ENCODE measurements around the gene BICRA. TPM values are rescaled to one million over a fixed set of nuclear protein-coding genes. Genes with fewer than 3 reads are reported as not detected.
A peak's percentile ranks its signal among the peaks of the same experiment; 100 is the strongest.

The BICRA gene
- total and polyA plus RNA-seq, 3 experiments from 2014 or later = 1.6 to 13.9 (median 11.5) TPM

- Mint-ChIP-seq H3K27ac (peak overlapping the region in 1 of 8 donors; percentile 78), H3K4me3 (peak overlapping the region in 1 of 7 donors; percentile 25), H3K36me3 (peaks cover 0 to 46% (median 7%) of the 10 kb centered on the region in 3 donors), H3K9me3 (no peaks in the 10 kb centered on the region), H3K4me1 (peaks cover 45 to 72% (median 58%) of the 10 kb centered on the region in 3 donors), H3K27me3 (no peaks in the 10 kb centered on the region)
- H3K4me1 ChIP-seq (ENCODE audit: insufficient read depth, low read length) = peaks cover 18% of the 10 kb centered on the region
- no peaks in the 10 kb centered on the region for H3K36me3 ChIP-seq (ENCODE audit: insufficient read depth, low read length)
- CTCF ChIA-PET = no interaction called here
- H3K27me3 ChIP-seq (ENCODE audit: insufficient read depth, low read length, poor library complexity, severe bottlenecking) = no peaks in the 10 kb centered on the region
- no peaks in the 10 kb centered on the region for H3K9me3 ChIP-seq (ENCODE audit: low read length)
- POLR2A ChIA-PET = no interaction called here
- DNase-seq = no peak
- H3K27ac ChIP-seq (ENCODE audit: low read depth, low read length) = no peak overlapping the region
- no peak overlapping the region for H3K4me3 ChIP-seq (ENCODE audit: low read length)
Measured at GRCh38 chr19:47615714-47616113, 6.8 kb downstream of the BICRA start.

GRCh38 chr19:47618771-47619170 lies 9.8 kb downstream of the BICRA start:
- no peak overlapping the region for H3K27ac ChIP-seq (ENCODE audit: low read depth, low read length)

GRCh38 chr19:47619763-47620162 lies 10.8 kb downstream of the BICRA start:
- no peaks in the 10 kb centered on the region for H3K4me1 ChIP-seq (ENCODE audit: insufficient read depth, low read length)
- no peaks in the 10 kb centered on the region for H3K27me3 Mint-ChIP-seq
- CTCF ChIA-PET = no interaction called here

More at GRCh38 chr19:47618771-47619170, 9.8 kb downstream of the BICRA start:
- H3K27ac Mint-ChIP-seq = no peak overlapping the region
- no peaks in the 10 kb centered on the region for H3K27me3 Mint-ChIP-seq
- peaks cover 0 to 44% (median 3%) of the 10 kb centered on the region in 3 donors for H3K36me3 Mint-ChIP-seq
- Histone ChIP-seq H3K9me3 (ENCODE audit: low read length) (no peaks in the 10 kb centered on the region), H3K27me3 (ENCODE audit: insufficient read depth, low read length, poor library complexity, severe bottlenecking) (no peaks in the 10 kb centered on the region), H3K4me3 (ENCODE audit: low read length) (no peak overlapping the region), H3K36me3 (ENCODE audit: insufficient read depth, low read length) (no peaks in the 10 kb centered on the region), H3K4me1 (ENCODE audit: insufficient read depth, low read length) (no peaks in the 10 kb centered on the region)
- peaks cover 33 to 59% (median 42%) of the 10 kb centered on the region in 3 donors for H3K4me1 Mint-ChIP-seq
- ChIA-PET CTCF (no interaction called here), POLR2A (no interaction called here)
- no peaks in the 10 kb centered on the region for H3K9me3 Mint-ChIP-seq
- DNase-seq = no peak
- no peak overlapping the region for H3K4me3 Mint-ChIP-seq

GRCh38 chr19:47623151-47623920 lies 14.4 kb downstream of the BICRA start:
- no peaks in the 10 kb centered on the region for H3K36me3 ChIP-seq (ENCODE audit: insufficient read depth, low read length)
- H3K27ac ChIP-seq (ENCODE audit: low read depth, low read length) = no peak overlapping the region
- ChIA-PET POLR2A (interaction anchor here (0.7 kb wide), 1 partner anchor 65 kb away, joined by 6 read pairs; no protein-coding TSS in a partner anchor), CTCF (interaction anchor here (1.3 kb wide), 1 partner anchor 13 kb away, joined by 3 read pairs; no protein-coding TSS in a partner anchor)
- Mint-ChIP-seq H3K36me3 (peaks cover 0 to 41% (median 8%) of the 10 kb centered on the region in 3 donors), H3K27me3 (peaks cover 0 to 1% of the 10 kb centered on the region in 2 donors), H3K4me3 (no peak overlapping the region), H3K4me1 (peaks cover 34 to 63% (median 47%) of the 10 kb centered on the region in 3 donors), H3K9me3 (no peaks in the 10 kb centered on the region), H3K27ac (peak overlapping the region in 2 of 8 donors; percentile 19 to 35)
- no peaks in the 10 kb centered on the region for H3K4me1 ChIP-seq (ENCODE audit: insufficient read depth, low read length)
- H3K4me3 ChIP-seq (ENCODE audit: low read length) = no peak overlapping the region
- no peaks in the 10 kb centered on the region for H3K27me3 ChIP-seq (ENCODE audit: insufficient read depth, low read length, poor library complexity, severe bottlenecking)
- H3K9me3 ChIP-seq (ENCODE audit: low read length) = no peaks in the 10 kb centered on the region
- no peak for DNase-seq

More at GRCh38 chr19:47619763-47620162, 10.8 kb downstream of the BICRA start:
- DNase-seq = no peak
- Mint-ChIP-seq H3K4me3 (peak overlapping the region in 1 of 7 donors; percentile 28), H3K9me3 (no peaks in the 10 kb centered on the region), H3K4me1 (peaks cover 31 to 60% (median 41%) of the 10 kb centered on the region in 3 donors), H3K27ac (peak overlapping the region in 2 of 8 donors; percentile 12 to 46), H3K36me3 (peaks cover 0 to 46% (median 6%) of the 10 kb centered on the region in 3 donors)
- Histone ChIP-seq H3K27me3 (ENCODE audit: insufficient read depth, low read length, poor library complexity, severe bottlenecking) (no peaks in the 10 kb centered on the region), H3K4me3 (ENCODE audit: low read length) (no peak overlapping the region), H3K9me3 (ENCODE audit: low read length) (no peaks in the 10 kb centered on the region), H3K36me3 (ENCODE audit: insufficient read depth, low read length) (no peaks in the 10 kb centered on the region), H3K27ac (ENCODE audit: low read depth, low read length) (no peak overlapping the region)
- POLR2A ChIA-PET = no interaction called here

DNA sequence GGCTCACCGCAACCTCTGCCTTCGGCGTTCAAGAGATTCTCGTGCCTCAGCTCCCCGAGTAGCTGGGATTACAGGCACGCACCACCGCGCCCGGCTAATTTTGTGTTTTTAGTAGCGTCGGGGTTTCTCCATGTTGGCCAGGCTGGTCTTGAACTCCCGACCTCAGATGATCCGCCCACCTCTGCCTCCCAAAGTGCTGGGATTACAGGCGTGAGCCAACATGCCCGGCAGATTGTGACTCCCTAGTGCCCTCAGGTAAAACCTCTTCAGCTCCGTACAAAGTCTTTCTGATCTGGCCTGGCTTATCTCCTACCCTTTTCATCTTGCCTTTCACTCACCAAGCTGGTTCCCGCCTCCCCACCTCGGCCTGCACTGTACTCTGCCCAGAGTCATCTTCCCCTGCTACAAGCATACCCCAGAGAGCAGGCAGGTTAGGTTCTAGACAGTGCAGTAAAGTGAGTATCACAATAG lies 15.0 kb downstream of the BICRA start:
- no peak overlapping the region for H3K4me3 Mint-ChIP-seq
- no peaks in the 10 kb centered on the region for H3K9me3 Mint-ChIP-seq
- ChIA-PET CTCF (interaction anchor here (1.3 to 1.6 kb wide), 2 partner anchors 13 to 107 kb away, joined by 3 to 5 read pairs; no protein-coding TSS in a partner anchor), POLR2A (no interaction called here)
- H3K27me3 Mint-ChIP-seq = peaks cover 0 to 1% of the 10 kb centered on the region in 2 donors
- peak overlapping the region in 6 of 8 donors; percentile 26 to 88 (median 66) for H3K27ac Mint-ChIP-seq
- H3K27ac ChIP-seq (ENCODE audit: low read depth, low read length) = no peak overlapping the region
- no peak for DNase-seq
- H3K36me3 ChIP-seq (ENCODE audit: insufficient read depth, low read length) = no peaks in the 10 kb centered on the region
- peaks cover 35 to 66% (median 47%) of the 10 kb centered on the region in 3 donors for H3K4me1 Mint-ChIP-seq
- no peaks in the 10 kb centered on the region for H3K27me3 ChIP-seq (ENCODE audit: insufficient read depth, low read length, poor library complexity, severe bottlenecking)
- peaks cover 0 to 43% (median 8%) of the 10 kb centered on the region in 3 donors for H3K36me3 Mint-ChIP-seq
- H3K4me1 ChIP-seq (ENCODE audit: insufficient read depth, low read length) = no peaks in the 10 kb centered on the region
- no peak overlapping the region for H3K4me3 ChIP-seq (ENCODE audit: low read length)
- no peaks in the 10 kb centered on the region for H3K9me3 ChIP-seq (ENCODE audit: low read length)

DNA sequence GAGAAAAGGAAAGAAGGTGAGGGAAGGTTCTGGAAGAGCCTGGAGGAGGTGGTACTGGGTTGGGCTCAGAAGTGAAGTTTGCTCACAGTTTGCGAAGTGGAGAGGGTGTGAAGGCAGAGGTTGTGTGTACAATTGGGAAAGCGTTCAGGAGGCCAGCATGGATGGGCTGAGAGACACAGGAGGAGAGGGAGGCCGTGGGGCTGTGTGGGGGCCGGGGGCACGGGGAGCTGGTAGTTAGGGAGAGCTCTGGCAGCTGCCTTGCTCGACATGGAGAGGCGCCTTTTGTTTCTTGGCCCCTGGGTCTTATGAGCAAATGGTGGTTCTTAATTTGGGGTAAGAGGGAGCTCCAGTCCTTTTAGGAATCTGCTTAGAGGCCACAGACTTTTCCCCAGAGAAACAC lies 16.7 kb downstream of the BICRA start:
- no peak for DNase-seq
- no peaks in the 10 kb centered on the region for H3K36me3 ChIP-seq (ENCODE audit: insufficient read depth, low read length)
- H3K4me1 ChIP-seq (ENCODE audit: insufficient read depth, low read length) = no peaks in the 10 kb centered on the region
- no peaks in the 10 kb centered on the region for H3K27me3 ChIP-seq (ENCODE audit: insufficient read depth, low read length, poor library complexity, severe bottlenecking)
- Mint-ChIP-seq H3K9me3 (no peaks in the 10 kb centered on the region), H3K4me3 (no peak overlapping the region), H3K27me3 (peaks cover 0 to 1% of the 10 kb centered on the region in 2 donors), H3K27ac (peak overlapping the region in 2 of 8 donors; percentile 11 to 95), H3K36me3 (peaks cover 3 to 45% (median 8%) of the 10 kb centered on the region in 3 donors), H3K4me1 (peaks cover 40 to 69% (median 44%) of the 10 kb centered on the region in 3 donors)
- POLR2A ChIA-PET = no interaction called here
- no peak overlapping the region for H3K4me3 ChIP-seq (ENCODE audit: low read length)
- H3K9me3 ChIP-seq (ENCODE audit: low read length) = no peaks in the 10 kb centered on the region
- CTCF ChIA-PET = interaction anchor here (1.1 to 1.4 kb wide), 2 partner anchors 11 to 15 kb away, joined by 3 to 4 read pairs; no protein-coding TSS in a partner anchor
- no peak overlapping the region for H3K27ac ChIP-seq (ENCODE audit: low read depth, low read length)

DNA sequence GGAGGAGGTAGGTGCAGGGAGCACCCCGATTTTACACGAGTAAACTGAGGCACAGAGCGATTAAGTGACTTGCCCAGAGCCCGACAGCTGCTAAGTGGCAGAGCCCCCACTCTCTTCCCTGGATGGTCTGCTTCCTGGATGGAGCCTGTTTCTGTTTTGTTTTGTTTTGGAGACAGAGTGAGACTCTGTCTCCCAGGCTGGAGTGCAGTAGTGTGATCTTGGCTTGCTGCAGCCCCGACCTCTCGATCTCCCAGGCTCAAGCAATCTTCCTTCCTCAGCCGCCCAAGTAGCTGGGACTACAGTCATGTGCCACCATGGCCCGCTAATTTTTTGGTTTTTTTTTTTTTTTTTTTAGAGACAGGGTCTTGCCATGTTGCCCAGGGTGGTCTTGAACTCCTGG lies 17.3 kb downstream of the BICRA start:
- CTCF ChIA-PET = interaction anchor here (1.4 kb wide), 1 partner anchor 10 kb away, joined by 3 read pairs; no protein-coding TSS in a partner anchor
- POLR2A ChIA-PET = no interaction called here
- peaks cover 0 to 1% of the 10 kb centered on the region in 2 donors for H3K27me3 Mint-ChIP-seq
- H3K4me3 ChIP-seq (ENCODE audit: low read length) = no peak overlapping the region
- H3K9me3 Mint-ChIP-seq = no peaks in the 10 kb centered on the region
- no peaks in the 10 kb centered on the region for H3K27me3 ChIP-seq (ENCODE audit: insufficient read depth, low read length, poor library complexity, severe bottlenecking)
- DNase-seq = no peak
- H3K27ac ChIP-seq (ENCODE audit: low read depth, low read length) = no peak overlapping the region
- no peaks in the 10 kb centered on the region for H3K9me3 ChIP-seq (ENCODE audit: low read length)
- H3K4me1 ChIP-seq (ENCODE audit: insufficient read depth, low read length) = no peaks in the 10 kb centered on the region
- H3K4me1 Mint-ChIP-seq = peaks cover 37 to 68% (median 45%) of the 10 kb centered on the region in 3 donors
- H3K4me3 Mint-ChIP-seq = no peak overlapping the region
- peaks cover 3 to 46% (median 8%) of the 10 kb centered on the region in 3 donors for H3K36me3 Mint-ChIP-seq
- no peaks in the 10 kb centered on the region for H3K36me3 ChIP-seq (ENCODE audit: insufficient read depth, low read length)
- peak overlapping the region in 2 of 8 donors; percentile 58 to 90 for H3K27ac Mint-ChIP-seq
